ENCODE measurements around the gene SLC43A2.

GRCh38 chr17:1545618-1546017, 83.0 kb downstream of the SLC43A2 start:
- TF ChIP-seq CTCF (IDR thresholded peaks at IDR 0.05) (no peak), POLR2A (IDR thresholded peaks at IDR 0.05) (no peak)

All from sigmoid colon (tissue), 3 donors.